Vein endothelial cell (primary cell): Measurements from ENCODE around the gene SETDB1. TPM values are rescaled to one million over a fixed set of nuclear protein-coding genes. Genes with fewer than 3 reads are reported as not detected.

Experiments used
- total RNA-seq: library from RNA; depleted of rRNA; stranded (reverse); fragments of >200 nt; gene quantifications from 2 replicates; pipeline ENCODE4 v1.2.3, GENCODE V29; 2012

Gene SETDB1
- total RNA-seq: 44.4 and 45.6 TPM in 2 replicates

GRCh38 chr1:150926097-150926741, at the start of gene SETDB1:
Gene SETDB1 (plus strand): TSS chr1:150926363. CDS start chr1:150927715, 1,352 bp downstream.

GRCh38 chr1:150887018-150887417, 39.1 kb upstream of the SETDB1 start, which contains the start of gene CTXND2:
Gene CTXND2 (plus strand): TSS chr1:150887136. CDS start chr1:150912315, 25,179 bp downstream.

GRCh38 chr1:150974580-150975478, 48.7 kb downstream of the SETDB1 start, which contains the start of gene CERS2:
Gene CERS2 (minus strand): TSS chr1:150974835. CDS start chr1:150969090, 5,745 bp downstream.

GRCh38 chr1:150981805-150982712, 55.9 kb downstream of the SETDB1 start, which contains the start of gene ANXA9:
Gene ANXA9 (plus strand): TSS chr1:150982292. CDS start chr1:150983106, 814 bp downstream.

GRCh38 chr1:151006327-151007052, 80.3 kb downstream of the SETDB1 start, which contains the start of gene MINDY1:
Gene MINDY1 (minus strand): TSS chr1:151006902. CDS start chr1:151002617, 4,285 bp downstream.

GRCh38 chr1:151008244-151009205, 82.4 kb downstream of the SETDB1 start, which contains the start of gene PRUNE1:
Gene PRUNE1 (plus strand): TSS chr1:151008449. CDS start chr1:151008633, 184 bp downstream.

Other genes with a start within 250 kb of the SETDB1 start
- gene GOLPH3L, start 229.2 kb upstream of the SETDB1 start, total RNA-seq: 24.2 and 29.9 TPM in 2 replicates
- 0.10 and 0.33 TPM in 2 replicates for gene HORMAD1, start 205.5 kb upstream of the SETDB1 start, total RNA-seq
- 19.6 and 27.0 TPM in 2 replicates for gene CTSS, start 160.6 kb upstream of the SETDB1 start, total RNA-seq
- gene CTSK, start 118.1 kb upstream of the SETDB1 start, total RNA-seq: 2.0 and 3.7 TPM in 2 replicates
- gene ARNT, start 49.8 kb upstream of the SETDB1 start, total RNA-seq: 30.1 and 38.2 TPM in 2 replicates
- not detected in 2 replicates for gene CTXND2, start 39.2 kb upstream of the SETDB1 start, total RNA-seq
- gene CERS2, start 48.5 kb downstream of the SETDB1 start, total RNA-seq: 129 and 138 TPM in 2 replicates
- not detected in 2 replicates for gene ANXA9, start 55.9 kb downstream of the SETDB1 start, total RNA-seq
- 13.6 and 15.4 TPM in 2 replicates for gene MINDY1, start 80.5 kb downstream of the SETDB1 start, total RNA-seq
- 6.4 and 8.8 TPM in 2 replicates for gene PRUNE1, start 82.1 kb downstream of the SETDB1 start, total RNA-seq
- gene BNIPL, start 110.2 kb downstream of the SETDB1 start, total RNA-seq: not detected in 2 replicates
- gene C1orf56, start 121.4 kb downstream of the SETDB1 start, total RNA-seq: 2.5 and 2.6 TPM in 2 replicates
- gene CDC42SE1, start 133.3 kb downstream of the SETDB1 start, total RNA-seq: 73.2 and 88.8 TPM in 2 replicates
- gene MLLT11, start 134.0 kb downstream of the SETDB1 start, total RNA-seq: 9.8 and 12.4 TPM in 2 replicates
- gene GABPB2, start 144.4 kb downstream of the SETDB1 start, total RNA-seq: 4.6 and 6.8 TPM in 2 replicates
- gene SEMA6C, start 220.3 kb downstream of the SETDB1 start, total RNA-seq: 15.6 and 17.6 TPM in 2 replicates
- gene TNFAIP8L2, start 230.3 kb downstream of the SETDB1 start, total RNA-seq: not detected in 2 replicates
- gene LYSMD1, start 239.5 kb downstream of the SETDB1 start, total RNA-seq: 5.2 TPM in 2 replicates
- gene SCNM1, start 239.8 kb downstream of the SETDB1 start, total RNA-seq: 30.4 and 33.4 TPM in 2 replicates
- not detected in 2 replicates for gene TMOD4, start 249.6 kb downstream of the SETDB1 start, total RNA-seq